ENCODE measurements around the gene YAF2. TPM values are rescaled to one million over a fixed set of nuclear protein-coding genes. Genes with fewer than 3 reads are reported as not detected.
"Not testable (repeated sequence)": the region's sequence is repeated elsewhere in the genome, so short reads cannot be mapped to it uniquely, and the experiment has no call there.

The YAF2 gene
- total and polyA plus RNA-seq, 4 donors = 29.0 to 54.9 (median 36.2) TPM

DNA sequence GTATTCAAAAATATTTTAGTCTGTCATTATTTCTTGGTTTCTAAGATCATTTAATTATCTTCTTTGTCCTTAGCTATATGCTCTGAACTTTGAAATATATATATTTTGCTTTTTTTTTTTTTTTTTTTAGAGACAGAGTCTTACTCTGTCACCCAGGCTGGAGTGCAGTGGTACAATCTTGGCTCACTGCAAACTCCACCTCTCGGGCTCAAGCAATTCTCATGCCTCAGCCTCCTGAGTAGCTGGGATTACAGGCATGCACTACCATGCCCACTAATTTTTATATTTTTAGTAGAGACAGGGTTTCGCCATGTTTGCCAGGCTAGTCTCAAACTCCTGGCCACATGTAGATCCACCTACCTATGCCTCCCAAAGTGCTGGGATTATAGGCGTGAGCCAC, 49.8 kb downstream of the YAF2 start:
- DNase-seq (ENCODE audit: low read depth in 4 of 6, low spot score in 6 of 6) = not testable (repeated sequence)
- no CpG with 5 or more reads among the region's 3 CpGs for WGBS (ENCODE audit: insufficient coverage)

DNA sequence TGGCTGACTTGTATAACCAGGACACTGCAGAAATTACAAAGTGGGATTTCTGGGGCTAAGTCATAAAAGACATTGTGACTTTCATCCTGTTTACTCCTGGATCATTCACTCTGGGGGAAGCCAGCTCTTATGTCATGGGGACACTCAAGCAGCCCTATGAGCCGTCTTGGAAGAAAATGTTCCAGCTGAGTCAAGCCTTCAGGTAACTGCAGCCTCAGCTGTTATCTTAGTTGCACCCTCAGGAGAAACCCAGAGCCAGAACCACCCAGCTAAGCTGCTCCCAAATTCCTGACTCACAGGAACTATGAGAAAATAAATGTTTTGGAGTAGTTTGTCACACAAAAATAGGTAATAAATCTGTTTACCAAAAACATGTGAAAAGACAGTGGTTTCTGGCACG, 50.2 kb downstream of the YAF2 start:
- WGBS (ENCODE audit: insufficient coverage) = 55% methylated on average over 1 of the region's 2 CpGs

More for the DNA sequence above, 49.8 kb downstream of the YAF2 start:
- H3K4me1 ChIP-seq (ENCODE audit: control insufficient read depth, insufficient read depth, low read length); H3K4me3 ChIP-seq (ENCODE audit: low read depth, low read length); H3K9me3 ChIP-seq (ENCODE audit: control insufficient read depth, insufficient read depth, low read length); H3K27ac ChIP-seq (ENCODE audit: low read depth, low read length); H3K27me3 ChIP-seq (ENCODE audit: control insufficient read depth, insufficient read depth, low read length): not testable (repeated sequence)
- peaks cover 16% of the 10 kb centered on the region for H3K36me3 ChIP-seq (ENCODE audit: control insufficient read depth, insufficient read depth, low read length)

DNA sequence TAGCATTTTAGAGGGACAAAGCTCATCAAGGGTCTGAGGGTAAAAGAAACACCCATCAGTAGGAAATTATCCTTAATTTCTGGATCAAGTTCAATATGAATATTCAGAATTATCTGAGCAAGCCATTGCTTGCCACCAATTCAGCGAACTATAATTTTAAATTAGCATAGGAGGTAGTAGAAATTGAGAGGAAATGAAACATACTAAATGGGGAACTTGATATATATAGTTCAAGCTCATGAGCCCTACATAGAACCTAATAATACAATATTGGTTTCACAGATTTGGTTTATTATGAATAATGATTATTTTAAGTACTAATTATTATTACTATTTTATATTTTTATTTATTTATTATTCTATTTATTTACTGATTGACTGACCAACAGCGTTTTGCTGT, 51.3 kb downstream of the YAF2 start:
- Histone ChIP-seq H3K4me3 (ENCODE audit: low read depth, low read length) (no peak overlapping the region), H3K27ac (ENCODE audit: low read depth, low read length) (no peak overlapping the region), H3K9me3 (ENCODE audit: control insufficient read depth, insufficient read depth, low read length) (no peaks in the 10 kb centered on the region), H3K36me3 (ENCODE audit: control insufficient read depth, insufficient read depth, low read length) (peaks cover 6% of the 10 kb centered on the region), H3K27me3 (ENCODE audit: control insufficient read depth, insufficient read depth, low read length) (no peaks in the 10 kb centered on the region), H3K4me1 (ENCODE audit: control insufficient read depth, insufficient read depth, low read length) (no peaks in the 10 kb centered on the region)
- DNase-seq (ENCODE audit: low read depth in 4 of 6, low spot score in 6 of 6) = no peak
- no CpG with 5 or more reads among the region's 2 CpGs for WGBS (ENCODE audit: insufficient coverage)

More for the DNA sequence above, 50.2 kb downstream of the YAF2 start:
- Histone ChIP-seq H3K9me3 (ENCODE audit: control insufficient read depth, insufficient read depth, low read length) (no peaks in the 10 kb centered on the region), H3K27me3 (ENCODE audit: control insufficient read depth, insufficient read depth, low read length) (no peaks in the 10 kb centered on the region), H3K27ac (ENCODE audit: low read depth, low read length) (no peak overlapping the region), H3K36me3 (ENCODE audit: control insufficient read depth, insufficient read depth, low read length) (peaks cover 13% of the 10 kb centered on the region), H3K4me1 (ENCODE audit: control insufficient read depth, insufficient read depth, low read length) (no peaks in the 10 kb centered on the region), H3K4me3 (ENCODE audit: low read depth, low read length) (no peak overlapping the region)
- DNase-seq (ENCODE audit: low read depth in 4 of 6, low spot score in 6 of 6) = no peak

DNA sequence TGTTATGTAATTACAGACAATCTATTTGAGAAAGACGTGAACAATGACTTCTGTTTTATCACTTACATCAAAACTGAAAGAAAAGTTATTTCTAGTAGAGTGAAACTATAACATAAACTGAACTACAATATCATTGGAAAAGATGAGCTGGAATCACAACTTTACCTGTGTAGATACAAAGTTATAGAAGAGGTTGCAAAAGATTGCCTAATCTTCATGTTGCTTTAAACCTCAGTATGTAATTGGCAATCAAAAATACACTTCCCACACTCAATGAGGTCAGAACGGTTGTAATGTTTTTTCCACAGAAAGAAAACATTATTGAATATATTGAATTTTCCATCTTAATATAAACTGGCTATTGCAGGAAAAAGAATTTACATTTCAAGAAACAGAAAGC, 55.7 kb downstream of the YAF2 start:
- Histone ChIP-seq H3K27me3 (ENCODE audit: control insufficient read depth, insufficient read depth, low read length) (no peaks in the 10 kb centered on the region), H3K4me3 (ENCODE audit: low read depth, low read length) (no peak overlapping the region), H3K4me1 (ENCODE audit: control insufficient read depth, insufficient read depth, low read length) (no peaks in the 10 kb centered on the region), H3K36me3 (ENCODE audit: control insufficient read depth, insufficient read depth, low read length) (peaks cover 6% of the 10 kb centered on the region), H3K9me3 (ENCODE audit: control insufficient read depth, insufficient read depth, low read length) (no peaks in the 10 kb centered on the region), H3K27ac (ENCODE audit: low read depth, low read length) (no peak overlapping the region)
- DNase-seq (ENCODE audit: low read depth in 4 of 6, low spot score in 6 of 6) = no peak
- no CpG with 5 or more reads among the region's 2 CpGs for WGBS (ENCODE audit: insufficient coverage)

DNA sequence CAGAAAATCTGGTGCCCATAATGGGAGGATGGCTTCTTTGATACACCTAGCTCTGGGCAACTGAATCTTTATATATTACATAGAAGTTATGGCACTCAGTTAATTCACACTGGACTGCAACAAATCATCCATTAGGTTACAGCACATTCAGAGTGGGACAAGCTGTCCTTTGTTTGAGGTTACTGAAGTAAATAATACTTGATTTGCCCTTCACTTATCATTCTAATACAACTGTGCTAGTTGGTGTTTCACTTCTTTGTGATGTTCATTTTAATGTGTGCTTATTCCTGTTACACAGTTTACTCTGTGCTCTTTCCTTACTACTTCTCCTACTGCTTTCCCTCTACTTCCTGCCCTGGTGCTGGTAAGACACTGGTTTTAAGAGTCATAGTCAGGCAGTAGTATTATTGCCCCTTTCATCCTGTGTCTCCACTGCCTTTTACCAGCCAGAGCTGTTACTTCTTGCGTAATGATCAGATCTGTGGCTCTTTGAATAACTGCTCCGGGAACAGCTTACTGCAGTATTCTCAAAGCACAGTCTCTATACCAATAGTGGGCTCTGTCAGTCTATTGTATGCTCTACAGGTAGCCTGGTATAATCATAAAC, 57.0 kb downstream of the YAF2 start:
- Histone ChIP-seq H3K4me3 (ENCODE audit: low read depth, low read length) (no peak overlapping the region), H3K36me3 (ENCODE audit: control insufficient read depth, insufficient read depth, low read length) (peaks cover 7% of the 10 kb centered on the region), H3K4me1 (ENCODE audit: control insufficient read depth, insufficient read depth, low read length) (no peaks in the 10 kb centered on the region), H3K27me3 (ENCODE audit: control insufficient read depth, insufficient read depth, low read length) (no peaks in the 10 kb centered on the region), H3K27ac (ENCODE audit: low read depth, low read length) (no peak overlapping the region), H3K9me3 (ENCODE audit: control insufficient read depth, insufficient read depth, low read length) (no peaks in the 10 kb centered on the region)
- no CpG with 5 or more reads among the region's 2 CpGs for WGBS (ENCODE audit: insufficient coverage)
- peak in 2 of 6 donors; percentile 15 to 40 for DNase-seq (ENCODE audit: low read depth in 4 of 6, low spot score in 6 of 6)

DNA sequence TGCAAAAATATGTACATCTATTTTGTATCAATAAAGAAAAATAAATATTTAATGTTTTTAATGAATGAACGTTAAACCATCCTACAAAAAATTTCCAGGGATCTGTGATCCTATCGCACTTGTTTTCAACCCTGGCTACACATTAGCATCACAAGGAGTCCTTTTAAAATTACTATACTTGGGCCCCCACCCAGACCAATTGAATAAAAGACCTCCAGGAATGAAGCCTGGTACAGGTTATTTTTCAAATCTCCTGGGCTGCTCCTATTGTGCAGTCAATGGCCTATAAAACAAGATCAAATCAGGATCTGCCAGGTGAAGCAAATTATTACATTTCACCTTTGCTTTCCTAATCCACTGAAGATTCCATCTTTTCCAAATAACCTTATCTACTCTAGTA, 59.9 kb downstream of the YAF2 start:
- Histone ChIP-seq H3K27me3 (ENCODE audit: control insufficient read depth, insufficient read depth, low read length) (no peaks in the 10 kb centered on the region), H3K4me3 (ENCODE audit: low read depth, low read length) (no peak overlapping the region), H3K9me3 (ENCODE audit: control insufficient read depth, insufficient read depth, low read length) (no peaks in the 10 kb centered on the region), H3K36me3 (ENCODE audit: control insufficient read depth, insufficient read depth, low read length) (peaks cover 5% of the 10 kb centered on the region), H3K4me1 (ENCODE audit: control insufficient read depth, insufficient read depth, low read length) (no peaks in the 10 kb centered on the region), H3K27ac (ENCODE audit: low read depth, low read length) (no peak overlapping the region)
- no peak for DNase-seq (ENCODE audit: low read depth in 4 of 6, low spot score in 6 of 6)
- WGBS (ENCODE audit: insufficient coverage) = 50% methylated on average over 1 of the region's 2 CpGs

DNA sequence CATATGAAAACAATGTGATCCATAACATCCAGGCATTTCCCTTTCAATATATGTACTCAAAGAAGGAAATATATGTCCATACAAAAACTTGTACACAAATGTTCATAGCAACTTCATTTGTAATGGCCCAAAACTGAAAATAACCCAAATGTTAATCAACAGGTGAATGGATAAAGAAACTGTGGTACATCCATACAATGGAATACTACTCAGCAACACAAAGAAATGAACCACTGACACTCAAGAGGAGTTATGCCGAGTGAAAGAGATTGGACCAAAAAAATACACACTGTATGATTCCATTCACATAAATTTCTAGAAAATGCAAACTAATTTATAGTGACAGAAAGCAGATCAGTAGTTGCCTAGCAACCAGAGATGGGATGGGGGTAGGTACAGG, 63.1 kb downstream of the YAF2 start:
- WGBS (ENCODE audit: insufficient coverage) = no CpG with 5 or more reads among the region's 1 CpG
- H3K4me1 ChIP-seq (ENCODE audit: control insufficient read depth, insufficient read depth, low read length) = no peaks in the 10 kb centered on the region
- DNase-seq (ENCODE audit: low read depth in 4 of 6, low spot score in 6 of 6) = no peak

DNA sequence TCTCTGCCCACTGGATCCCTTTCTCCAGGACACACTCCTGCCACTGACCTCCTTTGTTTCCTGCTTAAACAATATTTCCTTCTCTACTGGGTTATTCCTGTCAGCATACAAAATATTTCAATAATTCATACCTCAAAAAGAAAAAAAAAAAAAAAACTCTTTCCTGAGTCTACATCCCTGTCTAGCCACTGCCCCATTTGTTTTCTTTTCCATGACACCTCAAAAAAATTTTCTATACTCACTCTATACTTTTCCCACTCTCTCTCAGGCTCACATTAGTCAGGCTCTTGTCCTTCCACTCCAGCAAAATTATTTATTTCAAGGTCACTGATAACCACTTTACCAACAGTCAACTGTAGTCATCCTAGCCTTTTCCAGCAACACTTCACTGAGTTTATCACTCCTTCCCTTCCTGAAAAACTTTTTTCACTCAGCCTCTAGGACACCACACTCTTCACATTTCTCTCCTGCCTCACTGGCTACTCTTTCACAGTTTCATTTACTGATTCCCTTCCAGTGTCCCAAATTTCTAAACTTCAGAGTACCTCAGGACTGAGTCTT, 64.0 kb downstream of the YAF2 start:
- Histone ChIP-seq H3K9me3 (ENCODE audit: control insufficient read depth, insufficient read depth, low read length) (no peaks in the 10 kb centered on the region), H3K36me3 (ENCODE audit: control insufficient read depth, insufficient read depth, low read length) (peaks cover 13% of the 10 kb centered on the region), H3K4me1 (ENCODE audit: control insufficient read depth, insufficient read depth, low read length) (no peaks in the 10 kb centered on the region), H3K27ac (ENCODE audit: low read depth, low read length) (no peak overlapping the region), H3K4me3 (ENCODE audit: low read depth, low read length) (no peak overlapping the region), H3K27me3 (ENCODE audit: control insufficient read depth, insufficient read depth, low read length) (no peaks in the 10 kb centered on the region)
- no peak for DNase-seq (ENCODE audit: low read depth in 4 of 6, low spot score in 6 of 6)

More for the DNA sequence above, 63.1 kb downstream of the YAF2 start:
- Histone ChIP-seq H3K4me3 (ENCODE audit: low read depth, low read length) (no peak overlapping the region), H3K9me3 (ENCODE audit: control insufficient read depth, insufficient read depth, low read length) (no peaks in the 10 kb centered on the region), H3K27ac (ENCODE audit: low read depth, low read length) (no peak overlapping the region), H3K27me3 (ENCODE audit: control insufficient read depth, insufficient read depth, low read length) (no peaks in the 10 kb centered on the region), H3K36me3 (ENCODE audit: control insufficient read depth, insufficient read depth, low read length) (peaks cover 13% of the 10 kb centered on the region)

DNA sequence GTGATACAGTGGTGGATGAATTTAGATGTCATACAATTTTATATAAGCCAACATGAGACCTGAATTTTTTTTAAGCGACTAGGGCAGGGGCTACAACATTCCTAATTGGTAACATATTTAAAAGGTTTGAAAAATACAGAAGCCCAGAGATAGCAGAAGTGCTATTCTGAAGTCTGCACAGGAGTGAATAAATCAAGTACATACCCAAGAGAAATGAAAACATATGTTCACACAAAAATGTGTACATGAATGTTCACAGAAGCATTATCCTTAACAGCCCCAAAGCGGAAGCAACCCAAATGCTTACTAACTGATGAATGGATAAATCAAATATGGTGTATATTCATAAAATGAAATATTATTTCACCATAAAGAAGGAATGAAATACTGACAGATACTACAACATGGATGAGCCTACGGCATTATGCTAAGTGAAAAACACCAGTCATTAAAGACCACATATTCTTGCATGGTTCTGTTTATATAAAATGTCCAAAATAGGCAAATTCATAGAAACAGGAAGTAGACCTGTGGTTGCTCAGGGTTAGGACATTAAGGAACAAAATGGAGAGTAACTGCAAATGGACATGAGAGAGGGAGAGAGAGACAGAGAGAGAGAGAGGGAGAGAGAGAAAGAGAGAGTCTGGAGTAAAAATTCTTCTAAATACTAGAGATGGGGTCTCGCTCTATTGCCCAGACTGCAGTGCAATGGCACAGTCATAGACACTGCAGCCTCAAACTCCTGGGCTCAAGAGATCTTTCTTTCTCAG, 65.4 kb downstream of the YAF2 start:
- Histone ChIP-seq H3K27ac (ENCODE audit: low read depth, low read length) (no peak overlapping the region), H3K36me3 (ENCODE audit: control insufficient read depth, insufficient read depth, low read length) (peaks cover 13% of the 10 kb centered on the region), H3K27me3 (ENCODE audit: control insufficient read depth, insufficient read depth, low read length) (no peaks in the 10 kb centered on the region), H3K4me3 (ENCODE audit: low read depth, low read length) (no peak overlapping the region), H3K4me1 (ENCODE audit: control insufficient read depth, insufficient read depth, low read length) (no peaks in the 10 kb centered on the region), H3K9me3 (ENCODE audit: control insufficient read depth, insufficient read depth, low read length) (no peaks in the 10 kb centered on the region)
- WGBS (ENCODE audit: insufficient coverage) = no CpG with 5 or more reads among the region's 4 CpGs
- no peak for DNase-seq (ENCODE audit: low read depth in 4 of 6, low spot score in 6 of 6)

DNA sequence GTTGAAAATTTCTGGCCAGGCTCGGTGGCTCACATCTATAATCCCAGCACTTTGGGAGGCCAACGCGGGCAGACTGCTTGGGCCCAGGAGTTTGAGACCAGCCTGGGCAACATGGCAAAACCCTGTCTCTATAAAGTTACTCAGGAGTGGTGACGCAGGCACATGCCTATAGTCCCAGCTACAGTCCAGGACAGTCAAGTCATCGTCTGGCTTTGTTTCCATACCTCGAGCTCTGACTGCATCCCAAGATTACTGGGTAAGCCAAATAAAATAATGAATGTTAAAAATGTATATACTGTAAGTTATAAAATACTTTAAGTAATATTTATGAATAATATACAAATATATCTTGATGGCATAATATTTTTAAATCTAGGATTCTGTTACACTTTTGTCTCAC, 70.3 kb downstream of the YAF2 start:
- Histone ChIP-seq H3K36me3 (ENCODE audit: control insufficient read depth, insufficient read depth, low read length) (peaks cover 8% of the 10 kb centered on the region), H3K9me3 (ENCODE audit: control insufficient read depth, insufficient read depth, low read length) (no peaks in the 10 kb centered on the region), H3K27me3 (ENCODE audit: control insufficient read depth, insufficient read depth, low read length) (no peaks in the 10 kb centered on the region), H3K27ac (ENCODE audit: low read depth, low read length) (no peak overlapping the region), H3K4me1 (ENCODE audit: control insufficient read depth, insufficient read depth, low read length) (no peaks in the 10 kb centered on the region), H3K4me3 (ENCODE audit: low read depth, low read length) (no peak overlapping the region)
- DNase-seq (ENCODE audit: low read depth in 4 of 6, low spot score in 6 of 6) = no peak
- WGBS (ENCODE audit: insufficient coverage) = 93% methylated on average over 4 of the region's 6 CpGs

Data from spinal cord (tissue), 10 donors.